ENCODE data around the gene BCL2.

DNA sequence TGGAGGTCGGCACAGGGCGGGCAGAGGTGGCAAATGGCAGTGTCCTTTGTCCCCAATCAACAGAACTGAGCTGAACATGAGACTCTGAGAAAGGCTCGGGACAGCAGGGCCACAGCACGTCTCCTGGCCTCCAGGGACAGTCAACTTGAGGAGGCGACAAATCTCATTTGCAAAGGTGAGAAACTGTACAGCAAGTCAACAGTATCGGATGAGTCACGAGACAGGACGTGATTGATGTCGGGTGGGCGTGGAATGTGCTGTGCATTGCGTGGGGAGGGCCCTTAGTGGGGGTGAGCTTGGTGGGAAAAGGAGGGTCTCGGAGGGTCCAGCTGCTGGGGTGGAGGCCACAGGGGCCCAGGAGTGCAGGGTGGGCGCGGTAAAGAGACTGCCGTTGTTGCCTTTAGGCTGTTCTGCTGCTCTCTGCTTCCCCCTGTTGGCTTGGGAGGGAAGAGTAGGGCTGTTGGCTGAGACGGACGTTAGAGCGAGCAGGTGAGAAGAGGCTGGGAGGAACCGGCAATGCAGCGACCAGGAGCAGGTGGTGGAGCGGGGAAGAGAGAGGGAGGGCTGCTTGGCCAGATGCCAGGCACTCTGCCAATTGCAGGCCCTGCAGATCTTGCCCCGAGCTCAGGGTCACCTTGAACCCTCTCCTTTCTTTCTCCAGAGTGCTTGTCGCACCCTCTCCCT lies 164.3 kb downstream of the BCL2 start:
- TF ChIP-seq, protein P1, sequence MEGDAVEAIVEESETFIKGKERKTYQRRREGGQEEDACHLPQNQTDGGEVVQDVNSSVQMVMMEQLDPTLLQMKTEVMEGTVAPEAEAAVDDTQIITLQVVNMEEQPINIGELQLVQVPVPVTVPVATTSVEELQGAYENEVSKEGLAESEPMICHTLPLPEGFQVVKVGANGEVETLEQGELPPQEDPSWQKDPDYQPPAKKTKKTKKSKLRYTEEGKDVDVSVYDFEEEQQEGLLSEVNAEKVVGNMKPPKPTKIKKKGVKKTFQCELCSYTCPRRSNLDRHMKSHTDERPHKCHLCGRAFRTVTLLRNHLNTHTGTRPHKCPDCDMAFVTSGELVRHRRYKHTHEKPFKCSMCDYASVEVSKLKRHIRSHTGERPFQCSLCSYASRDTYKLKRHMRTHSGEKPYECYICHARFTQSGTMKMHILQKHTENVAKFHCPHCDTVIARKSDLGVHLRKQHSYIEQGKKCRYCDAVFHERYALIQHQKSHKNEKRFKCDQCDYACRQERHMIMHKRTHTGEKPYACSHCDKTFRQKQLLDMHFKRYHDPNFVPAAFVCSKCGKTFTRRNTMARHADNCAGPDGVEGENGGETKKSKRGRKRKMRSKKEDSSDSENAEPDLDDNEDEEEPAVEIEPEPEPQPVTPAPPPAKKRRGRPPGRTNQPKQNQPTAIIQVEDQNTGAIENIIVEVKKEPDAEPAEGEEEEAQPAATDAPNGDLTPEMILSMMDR (IDR thresholded peaks at IDR 0.05), result peak; percentile 41 to 61 (median 54)
- TF ChIP-seq POLR2A (IDR thresholded peaks at IDR 0.05), result no peak
